Measurements from ENCODE around the gene AKT3. TPM values are rescaled to one million over a fixed set of nuclear protein-coding genes. Genes with fewer than 3 reads are reported as not detected.

AKT3 gene
- total RNA-seq, 1 experiment from 2014 or later, result 133 TPM

GRCh38 chr1:243732637-243733036 lies 117.4 kb downstream of the AKT3 start:
- no peaks in the 10 kb centered on the region for H3K27me3 ChIP-seq (ENCODE audit: insufficient read depth, low read depth)
- intact Hi-C loops (cut with micrococcal nuclease; ENCODE audit: unreplicated experiment), result no loop called here
- H3K4me3 ChIP-seq, result no peak overlapping the region
- H3K27ac ChIP-seq, result no peak overlapping the region
- peaks cover 5% of the 10 kb centered on the region; the same call in 1 of the 2 replicates for H3F3A ChIP-seq (ENCODE audit: insufficient read depth, low read depth)
- POLR2A ChIA-PET (ENCODE audit: unreplicated experiment), result no interaction called here
- no TSS peak for BruUV-seq (replicated peaks)
- no peaks in the 10 kb centered on the region for H3K9me3 ChIP-seq (ENCODE audit: insufficient read depth, low read depth)
- no peak overlapping the region for H2AFZ ChIP-seq
- CTCF ChIA-PET, result no interaction called here
- DNase-seq, result no peak
- TF ChIP-seq EZH2 (IDR thresholded peaks at IDR 0.05; ENCODE audit: low read depth) (no peak), CTCF (conservative IDR thresholded peaks at IDR 0.05) (no peak)
- peaks cover 29% of the 10 kb centered on the region for H3K79me2 ChIP-seq (ENCODE audit: low read depth)
- H3K4me2 ChIP-seq, result no peak overlapping the region
- no peaks in the 10 kb centered on the region for H3K4me1 ChIP-seq (replicated peaks; ENCODE audit: insufficient read depth)
- H3K9me2 ChIP-seq (ENCODE audit: insufficient read depth), result no peaks in the 10 kb centered on the region
- no peaks in the 10 kb centered on the region for H4K20me1 ChIP-seq (ENCODE audit: insufficient read depth)
- H3K36me3 ChIP-seq (ENCODE audit: low read depth), result no peaks in the 10 kb centered on the region; the same call in 1 of the 2 replicates

GRCh38 chr1:243731974-243732625 lies 117.9 kb downstream of the AKT3 start:
- Histone ChIP-seq H3K27ac (no peak overlapping the region), H3K27me3 (ENCODE audit: insufficient read depth, low read depth) (no peaks in the 10 kb centered on the region), H3K79me2 (ENCODE audit: low read depth) (peaks cover 33% of the 10 kb centered on the region), H3K4me3 (no peak overlapping the region), H3F3A (ENCODE audit: insufficient read depth, low read depth) (peaks cover 5% of the 10 kb centered on the region; the same call in 1 of the 2 replicates), H3K4me1 (replicated peaks; ENCODE audit: insufficient read depth) (no peaks in the 10 kb centered on the region), H4K20me1 (ENCODE audit: insufficient read depth) (no peaks in the 10 kb centered on the region), H2AFZ (no peak overlapping the region), H3K9me3 (ENCODE audit: insufficient read depth, low read depth) (no peaks in the 10 kb centered on the region), H3K4me2 (no peak overlapping the region), H3K9me2 (ENCODE audit: insufficient read depth) (no peaks in the 10 kb centered on the region), H3K36me3 (ENCODE audit: low read depth) (no peaks in the 10 kb centered on the region; the same call in 1 of the 2 replicates)
- TF ChIP-seq EZH2 (IDR thresholded peaks at IDR 0.05; ENCODE audit: low read depth) (no peak), CTCF (conservative IDR thresholded peaks at IDR 0.05) (no peak)
- ChIA-PET POLR2A (ENCODE audit: unreplicated experiment) (no interaction called here), CTCF (interaction anchor here (0.6 kb wide), 1 partner anchor 566 kb away, joined by 3 read pairs; no protein-coding TSS in a partner anchor)
- no TSS peak for BruUV-seq (replicated peaks)
- intact Hi-C loops (cut with micrococcal nuclease; ENCODE audit: unreplicated experiment), result no loop called here
- no peak for DNase-seq

- Histone ChIP-seq H3K9me2 (ENCODE audit: insufficient read depth) (no peaks in the 10 kb centered on the region), H3K36me3 (ENCODE audit: low read depth) (no peaks in the 10 kb centered on the region; the same call in 1 of the 2 replicates), H3K4me1 (replicated peaks; ENCODE audit: insufficient read depth) (no peaks in the 10 kb centered on the region), H3F3A (ENCODE audit: insufficient read depth, low read depth) (peaks cover 5% of the 10 kb centered on the region; the same call in 1 of the 2 replicates), H3K27me3 (ENCODE audit: insufficient read depth, low read depth) (no peaks in the 10 kb centered on the region), H4K20me1 (ENCODE audit: insufficient read depth) (no peaks in the 10 kb centered on the region), H3K4me2 (no peak overlapping the region), H3K9me3 (ENCODE audit: insufficient read depth, low read depth) (no peaks in the 10 kb centered on the region), H3K27ac (no peak overlapping the region), H3K79me2 (ENCODE audit: low read depth) (peaks cover 35% of the 10 kb centered on the region), H3K4me3 (no peak overlapping the region), H2AFZ (no peak overlapping the region)
- no TSS peak for BruUV-seq (replicated peaks)
- ChIA-PET CTCF (interaction anchor here (0.6 kb wide), 1 partner anchor 566 kb away, joined by 3 read pairs; no protein-coding TSS in a partner anchor), POLR2A (ENCODE audit: unreplicated experiment) (no interaction called here)
- no peak for DNase-seq
- TF ChIP-seq CTCF (conservative IDR thresholded peaks at IDR 0.05), result no peak
- intact Hi-C loops (cut with micrococcal nuclease; ENCODE audit: unreplicated experiment), result no loop called here
Measured at GRCh38 chr1:243731301-243731891, 118.6 kb downstream of the AKT3 start.

Data from PC-9 (cell line).